Measurements from ENCODE around the gene RBM23. TPM values are rescaled to one million over a fixed set of nuclear protein-coding genes. Genes with fewer than 3 reads are reported as not detected.

The RBM23 gene
- total and polyA plus RNA-seq, 2 of the 8 experiments (the other 6 are each of a cell fraction or from before 2014, with no cell fraction given): 41.2 to 43.3 TPM

DNA sequence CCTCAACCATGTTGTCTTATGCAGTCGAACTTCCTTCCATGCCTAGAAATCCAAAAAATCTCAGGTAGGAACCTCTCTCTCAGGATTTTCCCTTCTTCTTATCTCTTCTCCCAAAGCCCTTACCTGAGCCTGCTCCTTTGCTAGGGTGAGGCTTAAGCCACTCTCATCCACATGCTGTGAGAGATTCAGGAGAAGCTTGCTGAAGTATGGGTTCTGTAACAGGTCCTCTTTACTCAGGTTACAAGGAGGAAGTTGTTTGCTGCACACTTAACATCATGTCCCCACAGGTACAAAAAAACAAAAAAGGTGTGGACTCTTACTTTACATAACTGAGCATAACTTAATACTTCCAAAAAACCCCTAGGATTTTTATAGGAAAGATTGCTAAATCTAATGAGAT, 33.5 kb upstream of the RBM23 start (continued):
- TF ChIP-seq, protein P1, sequence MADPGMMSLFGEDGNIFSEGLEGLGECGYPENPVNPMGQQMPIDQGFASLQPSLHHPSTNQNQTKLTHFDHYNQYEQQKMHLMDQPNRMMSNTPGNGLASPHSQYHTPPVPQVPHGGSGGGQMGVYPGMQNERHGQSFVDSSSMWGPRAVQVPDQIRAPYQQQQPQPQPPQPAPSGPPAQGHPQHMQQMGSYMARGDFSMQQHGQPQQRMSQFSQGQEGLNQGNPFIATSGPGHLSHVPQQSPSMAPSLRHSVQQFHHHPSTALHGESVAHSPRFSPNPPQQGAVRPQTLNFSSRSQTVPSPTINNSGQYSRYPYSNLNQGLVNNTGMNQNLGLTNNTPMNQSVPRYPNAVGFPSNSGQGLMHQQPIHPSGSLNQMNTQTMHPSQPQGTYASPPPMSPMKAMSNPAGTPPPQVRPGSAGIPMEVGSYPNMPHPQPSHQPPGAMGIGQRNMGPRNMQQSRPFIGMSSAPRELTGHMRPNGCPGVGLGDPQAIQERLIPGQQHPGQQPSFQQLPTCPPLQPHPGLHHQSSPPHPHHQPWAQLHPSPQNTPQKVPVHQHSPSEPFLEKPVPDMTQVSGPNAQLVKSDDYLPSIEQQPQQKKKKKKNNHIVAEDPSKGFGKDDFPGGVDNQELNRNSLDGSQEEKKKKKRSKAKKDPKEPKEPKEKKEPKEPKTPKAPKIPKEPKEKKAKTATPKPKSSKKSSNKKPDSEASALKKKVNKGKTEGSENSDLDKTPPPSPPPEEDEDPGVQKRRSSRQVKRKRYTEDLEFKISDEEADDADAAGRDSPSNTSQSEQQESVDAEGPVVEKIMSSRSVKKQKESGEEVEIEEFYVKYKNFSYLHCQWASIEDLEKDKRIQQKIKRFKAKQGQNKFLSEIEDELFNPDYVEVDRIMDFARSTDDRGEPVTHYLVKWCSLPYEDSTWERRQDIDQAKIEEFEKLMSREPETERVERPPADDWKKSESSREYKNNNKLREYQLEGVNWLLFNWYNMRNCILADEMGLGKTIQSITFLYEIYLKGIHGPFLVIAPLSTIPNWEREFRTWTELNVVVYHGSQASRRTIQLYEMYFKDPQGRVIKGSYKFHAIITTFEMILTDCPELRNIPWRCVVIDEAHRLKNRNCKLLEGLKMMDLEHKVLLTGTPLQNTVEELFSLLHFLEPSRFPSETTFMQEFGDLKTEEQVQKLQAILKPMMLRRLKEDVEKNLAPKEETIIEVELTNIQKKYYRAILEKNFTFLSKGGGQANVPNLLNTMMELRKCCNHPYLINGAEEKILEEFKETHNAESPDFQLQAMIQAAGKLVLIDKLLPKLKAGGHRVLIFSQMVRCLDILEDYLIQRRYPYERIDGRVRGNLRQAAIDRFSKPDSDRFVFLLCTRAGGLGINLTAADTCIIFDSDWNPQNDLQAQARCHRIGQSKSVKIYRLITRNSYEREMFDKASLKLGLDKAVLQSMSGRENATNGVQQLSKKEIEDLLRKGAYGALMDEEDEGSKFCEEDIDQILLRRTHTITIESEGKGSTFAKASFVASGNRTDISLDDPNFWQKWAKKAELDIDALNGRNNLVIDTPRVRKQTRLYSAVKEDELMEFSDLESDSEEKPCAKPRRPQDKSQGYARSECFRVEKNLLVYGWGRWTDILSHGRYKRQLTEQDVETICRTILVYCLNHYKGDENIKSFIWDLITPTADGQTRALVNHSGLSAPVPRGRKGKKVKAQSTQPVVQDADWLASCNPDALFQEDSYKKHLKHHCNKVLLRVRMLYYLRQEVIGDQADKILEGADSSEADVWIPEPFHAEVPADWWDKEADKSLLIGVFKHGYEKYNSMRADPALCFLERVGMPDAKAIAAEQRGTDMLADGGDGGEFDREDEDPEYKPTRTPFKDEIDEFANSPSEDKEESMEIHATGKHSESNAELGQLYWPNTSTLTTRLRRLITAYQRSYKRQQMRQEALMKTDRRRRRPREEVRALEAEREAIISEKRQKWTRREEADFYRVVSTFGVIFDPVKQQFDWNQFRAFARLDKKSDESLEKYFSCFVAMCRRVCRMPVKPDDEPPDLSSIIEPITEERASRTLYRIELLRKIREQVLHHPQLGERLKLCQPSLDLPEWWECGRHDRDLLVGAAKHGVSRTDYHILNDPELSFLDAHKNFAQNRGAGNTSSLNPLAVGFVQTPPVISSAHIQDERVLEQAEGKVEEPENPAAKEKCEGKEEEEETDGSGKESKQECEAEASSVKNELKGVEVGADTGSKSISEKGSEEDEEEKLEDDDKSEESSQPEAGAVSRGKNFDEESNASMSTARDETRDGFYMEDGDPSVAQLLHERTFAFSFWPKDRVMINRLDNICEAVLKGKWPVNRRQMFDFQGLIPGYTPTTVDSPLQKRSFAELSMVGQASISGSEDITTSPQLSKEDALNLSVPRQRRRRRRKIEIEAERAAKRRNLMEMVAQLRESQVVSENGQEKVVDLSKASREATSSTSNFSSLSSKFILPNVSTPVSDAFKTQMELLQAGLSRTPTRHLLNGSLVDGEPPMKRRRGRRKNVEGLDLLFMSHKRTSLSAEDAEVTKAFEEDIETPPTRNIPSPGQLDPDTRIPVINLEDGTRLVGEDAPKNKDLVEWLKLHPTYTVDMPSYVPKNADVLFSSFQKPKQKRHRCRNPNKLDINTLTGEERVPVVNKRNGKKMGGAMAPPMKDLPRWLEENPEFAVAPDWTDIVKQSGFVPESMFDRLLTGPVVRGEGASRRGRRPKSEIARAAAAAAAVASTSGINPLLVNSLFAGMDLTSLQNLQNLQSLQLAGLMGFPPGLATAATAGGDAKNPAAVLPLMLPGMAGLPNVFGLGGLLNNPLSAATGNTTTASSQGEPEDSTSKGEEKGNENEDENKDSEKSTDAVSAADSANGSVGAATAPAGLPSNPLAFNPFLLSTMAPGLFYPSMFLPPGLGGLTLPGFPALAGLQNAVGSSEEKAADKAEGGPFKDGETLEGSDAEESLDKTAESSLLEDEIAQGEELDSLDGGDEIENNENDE (IDR thresholded peaks at IDR 0.05; ENCODE audit: insufficient replicate concordance, low read length): no peak
- no peak for TF ChIP-seq POLR2AphosphoS5 (IDR thresholded peaks at IDR 0.05; ENCODE audit: low read depth, low read length)
- TF ChIP-seq SP4 (IDR thresholded peaks at IDR 0.05; ENCODE audit: low read length): no peak
- TF ChIP-seq, protein P2, sequence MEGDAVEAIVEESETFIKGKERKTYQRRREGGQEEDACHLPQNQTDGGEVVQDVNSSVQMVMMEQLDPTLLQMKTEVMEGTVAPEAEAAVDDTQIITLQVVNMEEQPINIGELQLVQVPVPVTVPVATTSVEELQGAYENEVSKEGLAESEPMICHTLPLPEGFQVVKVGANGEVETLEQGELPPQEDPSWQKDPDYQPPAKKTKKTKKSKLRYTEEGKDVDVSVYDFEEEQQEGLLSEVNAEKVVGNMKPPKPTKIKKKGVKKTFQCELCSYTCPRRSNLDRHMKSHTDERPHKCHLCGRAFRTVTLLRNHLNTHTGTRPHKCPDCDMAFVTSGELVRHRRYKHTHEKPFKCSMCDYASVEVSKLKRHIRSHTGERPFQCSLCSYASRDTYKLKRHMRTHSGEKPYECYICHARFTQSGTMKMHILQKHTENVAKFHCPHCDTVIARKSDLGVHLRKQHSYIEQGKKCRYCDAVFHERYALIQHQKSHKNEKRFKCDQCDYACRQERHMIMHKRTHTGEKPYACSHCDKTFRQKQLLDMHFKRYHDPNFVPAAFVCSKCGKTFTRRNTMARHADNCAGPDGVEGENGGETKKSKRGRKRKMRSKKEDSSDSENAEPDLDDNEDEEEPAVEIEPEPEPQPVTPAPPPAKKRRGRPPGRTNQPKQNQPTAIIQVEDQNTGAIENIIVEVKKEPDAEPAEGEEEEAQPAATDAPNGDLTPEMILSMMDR (IDR thresholded peaks at IDR 0.05; ENCODE audit: control extremely low read depth in 1 of 3, insufficient read depth in 1 of 3, low read depth in 1 of 3, low read length in 3 of 3): no peak
- TF ChIP-seq CHD1 (IDR thresholded peaks at IDR 0.05; ENCODE audit: low read depth, low read length): no peak
- no peak for TF ChIP-seq CEBPB (IDR thresholded peaks at IDR 0.05; ENCODE audit: low read depth, low read length)
- no peak for TF ChIP-seq HDAC6 (IDR thresholded peaks at IDR 0.05; ENCODE audit: low read depth, low read length)
- no peak for TF ChIP-seq TAF7 (optimal IDR thresholded peaks at IDR 0.05; ENCODE audit: borderline replicate concordance, low read depth, low read length)
- TF ChIP-seq, protein P3, sequence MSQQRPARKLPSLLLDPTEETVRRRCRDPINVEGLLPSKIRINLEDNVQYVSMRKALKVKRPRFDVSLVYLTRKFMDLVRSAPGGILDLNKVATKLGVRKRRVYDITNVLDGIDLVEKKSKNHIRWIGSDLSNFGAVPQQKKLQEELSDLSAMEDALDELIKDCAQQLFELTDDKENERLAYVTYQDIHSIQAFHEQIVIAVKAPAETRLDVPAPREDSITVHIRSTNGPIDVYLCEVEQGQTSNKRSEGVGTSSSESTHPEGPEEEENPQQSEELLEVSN (IDR thresholded peaks at IDR 0.05): no peak
